IgD-negative memory B cell (primary cell): Measurements from ENCODE around the gene RREB1. TPM values are rescaled to one million over a fixed set of nuclear protein-coding genes. Genes with fewer than 3 reads are reported as not detected.

ENCODE experiments used
- H3K27ac Mint-ChIP-seq, 3 donors: one replicate each; pipeline ENCODE4 v1.8.0; 2020 to 2022; ENCODE audit warnings: mild to moderate bottlenecking in 3 of 3, mixed read lengths in 3 of 3, moderate library complexity in 1 of 3
- H3K27me3 Mint-ChIP-seq: one replicate; pipeline ENCODE4 v1.8.0; 2021; ENCODE audit warnings: mixed read lengths
- H3K36me3 Mint-ChIP-seq: one replicate; pipeline ENCODE4 v1.8.0; 2020; ENCODE audit warnings: mild to moderate bottlenecking, mixed read lengths
- H3K4me1 Mint-ChIP-seq, 3 donors: one replicate each; pipeline ENCODE4 v1.8.0; 2020 to 2022; ENCODE audit warnings: mixed read lengths in 3 of 3, mild to moderate bottlenecking in 1 of 3
- H3K4me3 Mint-ChIP-seq, 4 donors: one replicate each; pipeline ENCODE4 v1.8.0; 2020 to 2022; ENCODE audit warnings: mild to moderate bottlenecking in 4 of 4, mixed read lengths in 4 of 4, moderate library complexity in 3 of 4
- H3K9me3 Mint-ChIP-seq, 3 donors: one replicate each; pipeline ENCODE4 v1.8.0; 2020 to 2021; ENCODE audit warnings: mixed read lengths in 3 of 3, mild to moderate bottlenecking in 1 of 3
- polyA plus RNA-seq: library from polyadenylated mRNA; unstranded; fragments of 300-500 nt; fragmentation: Illumina TruSeq; gene quantifications from one replicate; pipeline ENCODE4 v1.2.3, GENCODE V29; 2021

RREB1 gene
- polyA plus RNA-seq, 1 donor from 2014 or later: 6.1 TPM

DNA sequence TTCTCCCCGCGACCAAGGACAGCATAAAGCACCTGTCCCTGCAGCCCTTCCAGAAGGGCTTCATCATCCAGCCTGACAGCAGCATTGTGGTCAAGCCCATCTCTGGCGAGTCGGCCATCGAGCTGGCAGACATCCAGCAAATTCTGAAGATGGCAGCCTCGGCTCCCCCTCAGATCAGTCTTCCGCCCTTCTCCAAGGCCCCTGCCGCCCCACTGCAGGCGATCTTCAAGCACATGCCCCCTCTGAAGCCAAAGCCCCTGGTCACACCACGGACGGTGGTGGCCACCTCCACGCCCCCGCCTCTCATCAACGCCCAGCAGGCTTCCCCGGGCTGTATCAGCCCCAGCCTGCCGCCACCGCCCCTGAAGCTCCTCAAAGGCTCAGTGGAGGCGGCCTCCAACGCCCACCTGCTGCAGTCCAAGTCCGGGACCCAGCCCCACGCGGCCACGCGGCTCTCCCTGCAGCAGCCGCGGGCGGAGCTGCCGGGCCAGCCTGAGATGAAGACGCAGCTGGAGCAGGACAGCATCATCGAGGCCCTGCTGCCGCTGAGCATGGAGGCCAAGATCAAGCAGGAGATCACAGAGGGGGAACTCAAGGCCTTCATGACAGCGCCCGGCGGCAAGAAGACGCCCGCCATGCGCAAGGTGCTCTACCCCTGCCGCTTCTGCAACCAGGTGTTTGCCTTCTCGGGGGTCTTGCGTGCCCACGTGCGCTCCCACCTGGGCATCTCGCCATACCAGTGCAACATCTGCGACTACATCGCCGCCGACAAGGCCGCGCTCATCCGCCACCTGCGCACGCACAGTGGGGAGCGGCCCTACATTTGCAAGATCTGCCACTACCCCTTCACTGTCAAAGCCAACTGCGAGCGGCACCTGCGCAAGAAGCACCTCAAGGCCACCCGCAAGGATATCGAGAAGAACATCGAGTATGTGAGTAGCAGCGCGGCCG, 121.9 kb downstream of the RREB1 start:
- no peak overlapping the region for H3K4me3 Mint-ChIP-seq
- peaks cover 8 to 12% (median 8%) of the 10 kb centered on the region in 3 donors for H3K4me1 Mint-ChIP-seq
- no peaks in the 10 kb centered on the region for H3K9me3 Mint-ChIP-seq
- H3K36me3 Mint-ChIP-seq: peaks cover 13% of the 10 kb centered on the region
- H3K27me3 Mint-ChIP-seq: no peaks in the 10 kb centered on the region
- H3K27ac Mint-ChIP-seq: no peak overlapping the region

- Mint-ChIP-seq H3K4me1 (peaks cover 8 to 13% (median 11%) of the 10 kb centered on the region in 3 donors), H3K36me3 (peaks cover 13% of the 10 kb centered on the region), H3K27ac (no peak overlapping the region), H3K4me3 (no peak overlapping the region), H3K9me3 (no peaks in the 10 kb centered on the region), H3K27me3 (no peaks in the 10 kb centered on the region)
Measured at GRCh38 chr6:7230327-7230691, 122.5 kb downstream of the RREB1 start.

- H3K27me3 Mint-ChIP-seq: no peaks in the 10 kb centered on the region
- H3K36me3 Mint-ChIP-seq: peaks cover 14% of the 10 kb centered on the region
- H3K9me3 Mint-ChIP-seq: no peaks in the 10 kb centered on the region
- peaks cover 14 to 18% (median 18%) of the 10 kb centered on the region in 3 donors for H3K4me1 Mint-ChIP-seq
- no peak overlapping the region for H3K4me3 Mint-ChIP-seq
- H3K27ac Mint-ChIP-seq: no peak overlapping the region
Measured at GRCh38 chr6:7230956-7231713, 123.4 kb downstream of the RREB1 start.

DNA sequence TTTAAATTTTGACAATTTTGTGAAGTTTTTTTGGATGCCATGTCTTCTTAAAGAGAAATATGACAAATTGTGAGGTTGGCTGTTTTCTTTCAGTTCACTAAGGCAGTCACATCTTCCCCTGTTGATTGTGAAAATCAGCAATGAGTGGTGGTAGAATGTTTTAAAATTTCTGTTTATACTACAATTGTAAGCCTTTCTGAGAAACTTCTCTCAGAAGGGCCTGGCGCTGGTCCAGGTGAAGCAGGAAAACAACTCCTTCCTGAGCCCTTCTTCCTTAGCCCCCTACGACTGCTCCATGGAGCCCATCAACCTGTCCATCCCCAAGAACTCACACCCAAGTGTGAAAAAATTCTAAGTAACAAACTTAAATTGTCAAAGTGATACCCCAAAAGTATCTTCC, 124.6 kb downstream of the RREB1 start:
- Mint-ChIP-seq H3K4me3 (no peak overlapping the region), H3K4me1 (peaks cover 18 to 25% (median 24%) of the 10 kb centered on the region in 3 donors), H3K9me3 (no peaks in the 10 kb centered on the region), H3K36me3 (peaks cover 10% of the 10 kb centered on the region), H3K27me3 (no peaks in the 10 kb centered on the region), H3K27ac (peak overlapping the region in 1 of 3 donors; percentile 67)

DNA sequence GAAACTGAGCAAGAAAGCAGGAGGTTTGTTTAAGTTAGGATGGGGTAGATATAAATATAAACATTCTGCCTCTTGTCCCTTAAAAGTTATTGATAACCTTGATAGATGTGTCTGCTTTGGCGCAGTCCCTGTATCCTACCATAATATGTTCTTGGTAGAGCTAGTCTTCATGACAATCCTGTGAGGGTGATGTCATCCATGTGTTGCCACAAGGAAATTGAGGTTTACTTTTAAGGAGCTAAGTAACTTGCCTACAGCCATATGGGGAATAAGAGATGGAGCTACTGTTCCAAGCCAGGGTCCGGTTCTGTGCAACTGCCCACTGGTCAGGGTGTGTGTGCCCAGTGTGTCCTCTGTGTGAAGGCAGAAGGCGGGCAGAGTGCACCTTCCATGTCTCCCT, 126.8 kb downstream of the RREB1 start:
- no peaks in the 10 kb centered on the region for H3K9me3 Mint-ChIP-seq
- no peak overlapping the region for H3K4me3 Mint-ChIP-seq
- peak overlapping the region; percentile 10 to 26 (median 25) for H3K27ac Mint-ChIP-seq
- peaks cover 25 to 36% (median 34%) of the 10 kb centered on the region in 3 donors for H3K4me1 Mint-ChIP-seq
- H3K36me3 Mint-ChIP-seq: peaks cover 6% of the 10 kb centered on the region
- no peaks in the 10 kb centered on the region for H3K27me3 Mint-ChIP-seq

- Mint-ChIP-seq H3K27me3 (no peaks in the 10 kb centered on the region), H3K36me3 (peaks cover 6% of the 10 kb centered on the region), H3K4me1 (peaks cover 25 to 36% (median 34%) of the 10 kb centered on the region in 3 donors), H3K9me3 (no peaks in the 10 kb centered on the region), H3K4me3 (no peak overlapping the region), H3K27ac (peak overlapping the region in 2 of 3 donors; percentile 44 to 81)
Measured at GRCh38 chr6:7235712-7236305, 128.0 kb downstream of the RREB1 start.

- Mint-ChIP-seq H3K4me3 (peak overlapping the region in 1 of 4 donors; percentile 84), H3K36me3 (peaks cover 6% of the 10 kb centered on the region), H3K27me3 (no peaks in the 10 kb centered on the region), H3K27ac (peak overlapping the region; percentile 44 to 81 (median 54)), H3K9me3 (no peaks in the 10 kb centered on the region), H3K4me1 (peaks cover 25 to 36% (median 34%) of the 10 kb centered on the region in 3 donors)
Measured at GRCh38 chr6:7236306-7237209, 128.8 kb downstream of the RREB1 start.

DNA sequence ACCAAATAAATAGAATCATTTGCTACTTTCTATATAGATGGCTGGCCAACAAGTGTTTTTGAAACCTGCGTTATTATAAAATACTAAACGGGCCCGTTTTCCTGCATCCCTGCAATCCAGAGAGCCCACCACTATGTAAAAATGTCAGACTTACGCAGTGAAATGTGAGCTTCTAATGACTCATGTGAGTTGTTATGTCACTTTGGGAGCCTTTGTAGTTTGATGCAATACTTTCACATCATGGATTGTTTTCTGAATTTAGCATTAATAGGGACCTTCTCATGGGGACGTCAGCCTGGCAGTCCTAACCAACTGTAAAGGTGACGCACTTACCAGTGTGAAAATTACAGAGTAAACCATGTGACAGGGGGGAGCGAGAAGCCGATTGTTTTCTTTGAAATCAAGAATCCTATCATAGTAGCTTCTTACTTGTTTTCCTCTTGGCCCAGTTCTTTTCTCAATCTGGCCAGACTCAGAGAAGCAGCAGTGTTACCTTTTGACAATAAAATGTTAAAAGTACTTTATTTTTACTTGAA, 130.0 kb downstream of the RREB1 start:
- H3K4me1 Mint-ChIP-seq: peaks cover 27 to 43% (median 37%) of the 10 kb centered on the region in 3 donors
- H3K36me3 Mint-ChIP-seq: peaks cover 3% of the 10 kb centered on the region
- no peaks in the 10 kb centered on the region for H3K9me3 Mint-ChIP-seq
- H3K4me3 Mint-ChIP-seq: peak overlapping the region in 1 of 4 donors; percentile 60
- H3K27me3 Mint-ChIP-seq: no peaks in the 10 kb centered on the region
- no peak overlapping the region for H3K27ac Mint-ChIP-seq

GRCh38 chr6:7238526-7238899, 130.8 kb downstream of the RREB1 start:
- H3K4me1 Mint-ChIP-seq: peaks cover 33 to 50% (median 44%) of the 10 kb centered on the region in 3 donors

GRCh38 chr6:7238900-7239589, 131.3 kb downstream of the RREB1 start:
- Mint-ChIP-seq H3K36me3 (peaks cover 3% of the 10 kb centered on the region), H3K4me3 (peak overlapping the region in 1 of 4 donors; percentile 42), H3K4me1 (peaks cover 33 to 47% (median 43%) of the 10 kb centered on the region in 3 donors), H3K27me3 (no peaks in the 10 kb centered on the region), H3K9me3 (no peaks in the 10 kb centered on the region), H3K27ac (peak overlapping the region; percentile 41 to 68 (median 64))

More at GRCh38 chr6:7238526-7238899, 130.8 kb downstream of the RREB1 start:
- peak overlapping the region in 1 of 4 donors; percentile 42 for H3K4me3 Mint-ChIP-seq
- H3K27me3 Mint-ChIP-seq: no peaks in the 10 kb centered on the region
- H3K27ac Mint-ChIP-seq: peak overlapping the region; percentile 41 to 68 (median 64)
- no peaks in the 10 kb centered on the region for H3K9me3 Mint-ChIP-seq
- H3K36me3 Mint-ChIP-seq: peaks cover 3% of the 10 kb centered on the region

GRCh38 chr6:7239590-7239948, 131.8 kb downstream of the RREB1 start:
- Mint-ChIP-seq H3K4me3 (no peak overlapping the region), H3K9me3 (no peaks in the 10 kb centered on the region), H3K27ac (peak overlapping the region in 1 of 3 donors; percentile 64), H3K36me3 (peaks cover 1% of the 10 kb centered on the region), H3K4me1 (peaks cover 29 to 41% (median 39%) of the 10 kb centered on the region in 3 donors), H3K27me3 (no peaks in the 10 kb centered on the region)

GRCh38 chr6:7240351-7240750, 132.6 kb downstream of the RREB1 start:
- Mint-ChIP-seq H3K4me1 (peaks cover 29 to 39% (median 33%) of the 10 kb centered on the region in 3 donors), H3K36me3 (peaks cover 1% of the 10 kb centered on the region), H3K27me3 (no peaks in the 10 kb centered on the region)

DNA sequence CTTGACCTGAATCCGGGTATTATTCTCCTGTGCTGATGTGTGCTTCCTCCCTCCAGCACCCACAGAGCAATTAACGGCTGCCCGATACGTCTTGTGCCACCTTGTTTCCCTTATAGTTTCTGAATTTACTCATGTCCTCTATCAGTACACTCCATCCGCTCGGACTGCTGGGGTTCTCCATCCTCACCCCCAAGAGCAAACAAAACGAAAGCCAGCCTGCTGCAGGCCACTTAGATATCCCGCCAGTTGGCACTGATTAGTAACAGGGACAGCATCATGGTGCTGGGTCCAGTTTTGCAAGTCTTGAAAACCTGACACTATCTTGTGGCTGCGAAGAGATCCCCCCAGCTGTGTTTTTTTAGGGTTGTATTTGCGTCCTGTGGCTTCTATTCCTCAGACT, 133.4 kb downstream of the RREB1 start:
- no peaks in the 10 kb centered on the region for H3K27me3 Mint-ChIP-seq
- peaks cover 24 to 34% (median 26%) of the 10 kb centered on the region in 3 donors for H3K4me1 Mint-ChIP-seq
- H3K36me3 Mint-ChIP-seq: no peaks in the 10 kb centered on the region
- H3K4me3 Mint-ChIP-seq: peak overlapping the region in 1 of 4 donors; percentile 43
- peak overlapping the region in 2 of 3 donors; percentile 12 to 65 for H3K27ac Mint-ChIP-seq
- H3K9me3 Mint-ChIP-seq: no peaks in the 10 kb centered on the region

More at GRCh38 chr6:7240351-7240750, 132.6 kb downstream of the RREB1 start:
- Mint-ChIP-seq H3K9me3 (no peaks in the 10 kb centered on the region), H3K4me3 (no peak overlapping the region), H3K27ac (no peak overlapping the region)
